Muscle layer of duodenum (tissue), 2 donors: ENCODE results near the gene COL5A2.

ENCODE experiments used
- H3K27ac ChIP-seq: one replicate; pipeline ENCODE4 v1.7.0; 2013; ENCODE audit warnings: mild to moderate bottlenecking, low read length
- H3K27me3 ChIP-seq: one replicate; pipeline ENCODE4 v1.7.0; 2013; ENCODE audit warnings: low read depth, mild to moderate bottlenecking, control low read depth, low read length
- H3K36me3 ChIP-seq, 2 donors: one replicate each; pipeline ENCODE4 v1.7.0; 2013; ENCODE audit warnings: low read length in 2 of 2, control low read depth in 1 of 2, mild to moderate bottlenecking in 1 of 2; ENCODE audit not compliant: insufficient read depth in 2 of 2, control insufficient read depth in 1 of 2
- H3K4me1 ChIP-seq, 2 donors: one replicate each; pipeline ENCODE4 v1.7.0; 2013; ENCODE audit warnings: low read length in 2 of 2, mild to moderate bottlenecking in 2 of 2, control low read depth in 1 of 2, moderate library complexity in 1 of 2; ENCODE audit not compliant: insufficient read depth in 2 of 2, control insufficient read depth in 1 of 2
- H3K4me3 ChIP-seq, 2 donors: one replicate each; pipeline ENCODE4 v1.7.0; 2013; ENCODE audit warnings: low read length in 2 of 2, low read depth in 1 of 2, mild to moderate bottlenecking in 1 of 2
- H3K9me3 ChIP-seq, 2 donors: one replicate each; pipeline ENCODE4 v1.7.0; 2013; ENCODE audit warnings: low read length in 2 of 2, control low read depth in 1 of 2, mild to moderate bottlenecking in 1 of 2; ENCODE audit not compliant: control insufficient read depth in 1 of 2
- donor health status: healthy.

COL5A2 gene

DNA sequence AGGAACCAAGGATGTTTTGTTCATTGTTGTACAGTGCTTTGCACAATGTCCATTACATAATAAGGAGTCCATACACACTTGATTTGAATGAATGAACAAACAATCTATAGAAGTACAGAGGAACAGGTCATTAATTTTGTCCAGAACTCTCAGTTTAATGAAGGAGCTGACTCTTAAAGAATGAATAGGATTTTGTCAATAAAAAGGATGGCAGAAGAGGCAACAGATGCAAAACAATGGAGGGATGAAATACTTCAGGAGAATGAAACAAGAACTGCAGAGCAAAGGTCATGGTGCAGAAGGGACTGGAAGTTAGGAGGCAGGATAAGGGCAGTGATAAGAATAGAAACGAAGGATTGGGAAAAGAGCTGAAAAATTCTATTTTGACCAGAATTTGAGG, 28.7 kb upstream of the COL5A2 start:
- Histone ChIP-seq H3K4me3 (no peak overlapping the region), H3K9me3 (no peaks in the 10 kb centered on the region), H3K36me3 (peaks cover 0 to 11% of the 10 kb centered on the region in 2 donors), H3K4me1 (peaks cover 3 to 5% of the 10 kb centered on the region in 2 donors), H3K27me3 (no peaks in the 10 kb centered on the region), H3K27ac (no peak overlapping the region)

DNA sequence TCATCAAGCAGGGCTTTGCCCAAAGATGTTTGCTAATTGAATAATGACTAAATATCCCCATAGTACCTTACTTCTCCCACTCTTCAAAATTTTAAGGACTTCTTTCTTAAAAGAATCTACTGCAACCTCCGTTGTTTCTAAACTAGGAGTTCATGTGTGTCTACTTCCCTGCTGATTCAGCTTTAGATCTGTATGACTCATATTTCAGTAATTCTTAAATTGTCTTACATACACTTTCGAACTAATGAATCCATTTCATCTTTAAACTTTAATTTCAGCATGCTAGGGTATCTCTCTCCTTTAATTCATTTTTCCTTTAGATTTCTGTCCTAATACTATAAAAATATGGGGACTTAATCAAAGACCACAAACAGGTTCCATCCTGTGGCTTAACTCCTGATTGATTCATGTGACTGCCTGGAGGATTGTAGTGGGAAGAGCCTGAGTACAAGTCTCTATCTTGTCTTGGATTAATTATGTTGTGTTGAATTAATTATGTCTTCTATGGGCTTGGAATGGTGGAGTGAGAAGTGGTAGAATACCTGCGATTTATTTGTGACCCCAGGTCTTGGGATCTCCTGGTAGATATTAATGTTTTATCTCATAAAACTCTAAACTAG, 24.9 kb upstream of the COL5A2 start:
- no peaks in the 10 kb centered on the region for H3K9me3 ChIP-seq
- H3K36me3 ChIP-seq: peaks cover 0 to 1% of the 10 kb centered on the region in 2 donors
- H3K4me1 ChIP-seq: peaks cover 3 to 5% of the 10 kb centered on the region in 2 donors
- H3K27me3 ChIP-seq: no peaks in the 10 kb centered on the region
- no peak overlapping the region for H3K27ac ChIP-seq
- no peak overlapping the region for H3K4me3 ChIP-seq

DNA sequence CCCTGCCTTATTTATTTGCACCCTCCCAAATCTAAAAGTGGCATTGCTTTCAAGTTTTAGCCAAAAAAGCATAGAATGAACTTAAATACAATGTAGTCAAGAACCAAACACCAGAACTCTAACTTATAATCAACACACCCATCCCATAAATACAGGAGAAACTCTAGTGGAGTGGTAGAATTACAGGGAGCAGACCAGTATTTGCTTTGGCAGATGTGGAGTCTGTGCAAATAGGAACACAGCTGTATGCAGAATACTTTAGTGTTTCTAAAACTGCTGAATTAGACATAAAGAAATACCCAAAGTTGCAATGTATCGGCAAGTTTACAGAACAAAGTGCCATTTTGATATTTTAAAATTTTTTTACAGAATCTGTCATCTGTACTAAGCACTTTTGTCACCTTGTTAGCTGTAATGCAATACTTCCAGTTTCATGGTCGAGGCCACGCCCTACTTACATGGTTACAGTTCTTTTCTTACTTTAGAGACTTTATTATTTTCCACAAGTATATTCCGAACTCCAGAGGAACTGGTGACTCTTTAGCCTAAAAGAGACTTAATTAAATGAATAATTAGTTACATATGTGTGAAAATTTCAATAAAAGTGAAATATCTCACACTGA, 23.7 kb upstream of the COL5A2 start:
- H3K27ac ChIP-seq: no peak overlapping the region
- H3K9me3 ChIP-seq: no peaks in the 10 kb centered on the region
- no peaks in the 10 kb centered on the region for H3K36me3 ChIP-seq
- H3K4me3 ChIP-seq: no peak overlapping the region
- H3K27me3 ChIP-seq: no peaks in the 10 kb centered on the region
- peaks cover 0 to 3% of the 10 kb centered on the region in 2 donors for H3K4me1 ChIP-seq

DNA sequence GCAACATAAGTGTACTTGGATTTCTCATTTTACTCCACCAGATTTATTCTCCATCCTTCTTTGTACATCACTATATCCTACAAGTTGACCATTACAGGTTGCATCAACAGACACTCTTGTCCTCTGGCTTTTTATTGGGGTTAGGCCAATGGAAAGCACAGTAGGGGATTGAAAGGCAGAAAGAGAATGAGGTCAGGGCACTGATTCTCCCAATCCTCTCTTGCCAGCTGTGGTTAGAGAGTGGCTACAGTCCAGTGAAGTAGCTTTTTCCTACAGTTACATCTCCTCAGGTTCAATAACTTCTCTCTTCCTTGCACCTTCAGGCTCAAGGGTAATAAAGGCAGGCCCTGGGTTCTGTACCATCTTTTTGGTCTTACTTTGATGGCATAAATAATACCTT, 20.2 kb upstream of the COL5A2 start:
- Histone ChIP-seq H3K4me3 (no peak overlapping the region), H3K36me3 (no peaks in the 10 kb centered on the region), H3K27ac (no peak overlapping the region), H3K4me1 (peaks cover 0 to 3% of the 10 kb centered on the region in 2 donors), H3K27me3 (no peaks in the 10 kb centered on the region), H3K9me3 (no peaks in the 10 kb centered on the region)

DNA sequence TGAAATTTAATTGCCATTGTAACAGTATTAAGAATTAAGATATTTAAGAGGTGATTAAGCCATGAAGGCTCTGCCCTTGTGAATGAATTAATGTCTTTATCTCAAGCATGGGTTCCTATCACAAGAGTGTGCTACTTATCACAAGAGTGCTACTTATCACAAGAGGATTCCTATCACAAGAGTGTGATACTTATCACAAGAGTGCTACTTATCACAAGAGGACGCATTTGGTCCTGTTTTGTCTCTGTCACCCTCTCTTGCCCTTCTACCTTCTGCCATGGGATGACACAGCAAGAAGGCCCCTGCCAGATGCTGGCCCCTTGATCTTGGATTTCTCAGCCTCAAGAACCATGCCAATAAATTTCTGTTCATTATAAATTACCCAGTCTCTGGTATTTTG, 13.2 kb upstream of the COL5A2 start:
- H3K9me3 ChIP-seq: no peaks in the 10 kb centered on the region
- no peak overlapping the region for H3K27ac ChIP-seq
- H3K27me3 ChIP-seq: no peaks in the 10 kb centered on the region
- no peaks in the 10 kb centered on the region for H3K36me3 ChIP-seq
- H3K4me3 ChIP-seq: no peak overlapping the region
- no peaks in the 10 kb centered on the region for H3K4me1 ChIP-seq

DNA sequence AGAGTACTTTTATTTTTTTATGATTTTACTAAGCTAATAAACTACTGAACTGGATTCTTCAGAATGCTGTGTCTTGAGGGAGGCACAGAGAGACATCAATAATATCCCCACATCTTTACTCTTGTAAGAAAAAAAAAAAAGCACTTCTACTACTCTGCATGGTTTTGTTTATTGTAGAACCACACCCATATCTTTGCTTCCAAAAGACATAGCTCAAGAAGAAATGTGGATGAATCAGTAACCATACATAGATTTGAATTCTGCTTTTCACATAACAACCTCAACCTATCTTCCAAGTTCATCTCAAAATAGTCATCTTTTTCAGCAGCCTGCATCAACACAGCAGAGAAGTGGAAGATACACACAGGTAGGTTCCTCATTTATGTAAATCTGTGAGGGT, 12.2 kb upstream of the COL5A2 start:
- no peaks in the 10 kb centered on the region for H3K36me3 ChIP-seq
- H3K27me3 ChIP-seq: no peaks in the 10 kb centered on the region
- H3K27ac ChIP-seq: no peak overlapping the region
- no peaks in the 10 kb centered on the region for H3K4me1 ChIP-seq
- H3K4me3 ChIP-seq: no peak overlapping the region
- H3K9me3 ChIP-seq: no peaks in the 10 kb centered on the region

DNA sequence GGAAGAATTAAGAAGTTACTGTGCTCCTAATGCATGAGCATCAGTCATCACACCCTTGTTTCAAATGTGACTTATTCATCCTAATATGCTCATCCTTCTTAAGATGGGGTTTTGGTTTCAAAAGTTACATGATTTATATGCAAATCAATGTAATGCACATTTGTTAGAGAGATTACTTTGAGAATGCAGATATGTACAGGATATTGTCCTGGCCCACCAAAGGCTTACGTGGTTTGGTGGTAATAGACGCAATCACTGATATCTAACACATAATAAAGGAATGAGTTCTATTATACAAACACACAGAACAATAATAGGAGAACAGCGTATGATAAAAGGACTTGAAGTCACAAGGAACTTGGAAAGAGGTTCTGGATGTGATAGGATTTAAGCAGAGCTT, 11.1 kb upstream of the COL5A2 start:
- no peaks in the 10 kb centered on the region for H3K4me1 ChIP-seq
- H3K9me3 ChIP-seq: no peaks in the 10 kb centered on the region
- H3K36me3 ChIP-seq: no peaks in the 10 kb centered on the region
- H3K4me3 ChIP-seq: no peak overlapping the region
- no peak overlapping the region for H3K27ac ChIP-seq
- H3K27me3 ChIP-seq: no peaks in the 10 kb centered on the region

DNA sequence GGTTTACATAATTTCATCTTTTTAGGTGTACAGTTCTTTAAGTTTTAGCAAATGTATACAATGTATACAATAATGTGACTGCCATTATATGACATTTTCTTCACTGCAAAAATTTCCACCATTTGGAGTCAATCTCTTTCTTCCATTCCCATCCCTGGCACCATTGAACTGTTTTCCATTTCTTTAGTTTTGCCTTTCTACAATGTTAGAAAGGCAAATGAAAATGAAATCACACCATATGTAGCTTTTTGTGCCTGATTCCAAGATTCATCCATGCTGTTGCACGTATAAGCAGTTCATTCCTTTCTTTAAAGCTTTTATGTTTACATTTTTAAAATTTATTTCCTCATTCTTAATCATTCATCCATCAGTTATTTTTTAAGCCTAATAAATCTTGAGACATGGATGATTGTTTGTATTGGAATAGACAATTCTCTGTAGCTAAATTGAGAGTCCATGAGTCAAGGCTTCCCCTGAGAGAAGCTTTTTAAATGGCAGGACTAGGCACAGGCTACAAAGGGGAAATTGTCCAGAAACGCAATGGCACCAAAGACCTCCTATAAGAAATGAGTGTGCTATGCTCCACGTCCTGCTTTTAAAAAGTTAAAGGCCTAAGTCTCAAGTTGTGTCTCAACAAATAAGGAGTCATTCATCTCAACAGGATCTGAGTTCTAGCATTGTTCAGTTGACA, 8.7 kb upstream of the COL5A2 start:
- Histone ChIP-seq H3K4me3 (no peak overlapping the region), H3K27ac (no peak overlapping the region), H3K27me3 (no peaks in the 10 kb centered on the region), H3K4me1 (no peaks in the 10 kb centered on the region), H3K9me3 (no peaks in the 10 kb centered on the region), H3K36me3 (no peaks in the 10 kb centered on the region)

DNA sequence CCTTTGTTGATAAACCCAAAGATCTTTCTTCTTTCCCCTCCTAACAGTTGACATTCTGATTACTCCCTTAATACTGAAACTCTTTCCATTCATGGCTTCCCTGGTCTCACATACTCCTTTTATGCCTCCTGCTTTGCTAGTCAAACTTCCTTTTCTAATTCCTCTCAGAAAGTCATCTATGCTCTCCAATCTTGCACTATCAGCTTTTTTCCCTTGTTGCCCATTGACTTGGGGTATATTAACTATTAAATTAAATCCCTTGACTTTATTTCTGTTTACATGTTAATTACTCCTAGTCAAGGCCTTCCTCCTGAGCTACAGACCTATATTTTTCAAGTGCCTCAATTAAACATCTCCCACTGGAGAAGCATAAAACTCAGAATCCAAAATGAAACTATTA, 3.6 kb upstream of the COL5A2 start:
- H3K9me3 ChIP-seq: no peaks in the 10 kb centered on the region
- peaks cover 0 to 5% of the 10 kb centered on the region in 2 donors for H3K36me3 ChIP-seq
- no peak overlapping the region for H3K4me3 ChIP-seq
- H3K27me3 ChIP-seq: no peaks in the 10 kb centered on the region
- H3K4me1 ChIP-seq: no peaks in the 10 kb centered on the region
- no peak overlapping the region for H3K27ac ChIP-seq

DNA sequence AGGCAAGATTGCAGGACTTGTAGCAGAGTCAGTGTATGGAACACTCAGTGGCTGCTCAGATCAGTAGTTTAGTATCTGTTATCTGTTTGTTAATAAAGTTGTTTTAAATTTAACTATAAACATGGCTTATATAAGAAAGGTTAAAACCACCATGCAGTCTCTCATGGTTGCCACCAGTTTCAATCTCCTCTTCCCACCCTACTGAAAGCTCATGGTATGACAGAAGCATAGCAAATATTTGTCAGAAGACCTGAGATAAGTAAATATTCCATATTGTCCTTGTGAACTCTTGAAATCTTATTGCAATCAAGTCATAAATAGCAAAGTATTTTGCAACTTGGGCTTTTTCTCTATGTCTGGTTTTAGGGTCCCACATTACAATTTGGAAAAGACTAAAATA, 2.1 kb upstream of the COL5A2 start:
- Histone ChIP-seq H3K27me3 (no peaks in the 10 kb centered on the region), H3K36me3 (peaks cover 0 to 5% of the 10 kb centered on the region in 2 donors), H3K27ac (no peak overlapping the region), H3K4me1 (no peaks in the 10 kb centered on the region), H3K9me3 (no peaks in the 10 kb centered on the region), H3K4me3 (no peak overlapping the region)

DNA sequence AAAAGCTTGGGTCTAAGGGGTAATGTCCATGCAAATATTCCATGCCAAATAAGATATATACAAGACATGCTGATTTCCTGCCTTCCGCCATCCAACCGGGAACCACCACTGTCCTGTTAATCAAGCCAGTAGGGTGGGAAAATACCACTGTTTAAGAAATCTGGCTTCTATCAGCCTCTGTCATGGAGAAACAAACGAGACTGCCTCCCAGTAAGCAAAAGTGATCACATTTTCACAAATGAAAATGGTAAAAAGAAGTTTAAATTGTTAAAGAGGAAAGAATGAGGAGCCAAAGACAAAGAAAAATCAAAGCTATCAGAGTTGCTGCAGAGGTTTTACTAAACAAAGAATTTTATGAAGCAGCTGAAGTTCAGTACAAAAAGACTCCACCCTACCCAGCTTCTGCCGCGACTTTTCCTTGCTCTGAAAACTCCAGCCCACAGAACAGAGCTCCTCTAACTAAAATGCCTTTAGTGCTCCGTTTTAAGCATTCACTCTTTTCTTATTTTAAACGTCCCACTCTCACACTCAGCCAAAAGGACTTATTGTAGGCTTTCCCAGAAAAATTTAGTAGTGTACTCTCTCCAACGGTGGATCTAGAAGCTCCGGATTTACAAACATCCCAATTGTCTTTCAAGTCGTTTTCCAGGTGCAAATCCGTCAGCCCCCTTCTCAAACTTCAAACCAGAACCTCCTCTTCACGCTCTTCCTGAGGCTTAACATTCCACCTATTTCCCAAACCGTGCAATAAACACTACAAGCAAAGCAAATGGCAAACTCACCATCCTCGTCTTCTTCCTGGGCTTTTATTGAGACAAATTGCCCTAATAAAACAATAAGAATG, 613 bp downstream of the COL5A2 start:
- Histone ChIP-seq H3K4me3 (peak overlapping the region; percentile 81 to 87), H3K4me1 (peaks cover 0 to 10% of the 10 kb centered on the region in 2 donors), H3K27me3 (no peaks in the 10 kb centered on the region), H3K27ac (peak overlapping the region; percentile 92), H3K36me3 (peaks cover 0 to 5% of the 10 kb centered on the region in 2 donors), H3K9me3 (no peaks in the 10 kb centered on the region)
